ENCODE measurements around the gene MBD5. TPM values are rescaled to one million over a fixed set of nuclear protein-coding genes. Genes with fewer than 3 reads are reported as not detected.
A peak's percentile ranks its signal among the peaks of the same experiment; 100 is the strongest.

The MBD5 gene
- total and polyA plus RNA-seq, 4 experiments from 2014 or later, result 3.1 to 64.5 (median 33.9) TPM

DNA sequence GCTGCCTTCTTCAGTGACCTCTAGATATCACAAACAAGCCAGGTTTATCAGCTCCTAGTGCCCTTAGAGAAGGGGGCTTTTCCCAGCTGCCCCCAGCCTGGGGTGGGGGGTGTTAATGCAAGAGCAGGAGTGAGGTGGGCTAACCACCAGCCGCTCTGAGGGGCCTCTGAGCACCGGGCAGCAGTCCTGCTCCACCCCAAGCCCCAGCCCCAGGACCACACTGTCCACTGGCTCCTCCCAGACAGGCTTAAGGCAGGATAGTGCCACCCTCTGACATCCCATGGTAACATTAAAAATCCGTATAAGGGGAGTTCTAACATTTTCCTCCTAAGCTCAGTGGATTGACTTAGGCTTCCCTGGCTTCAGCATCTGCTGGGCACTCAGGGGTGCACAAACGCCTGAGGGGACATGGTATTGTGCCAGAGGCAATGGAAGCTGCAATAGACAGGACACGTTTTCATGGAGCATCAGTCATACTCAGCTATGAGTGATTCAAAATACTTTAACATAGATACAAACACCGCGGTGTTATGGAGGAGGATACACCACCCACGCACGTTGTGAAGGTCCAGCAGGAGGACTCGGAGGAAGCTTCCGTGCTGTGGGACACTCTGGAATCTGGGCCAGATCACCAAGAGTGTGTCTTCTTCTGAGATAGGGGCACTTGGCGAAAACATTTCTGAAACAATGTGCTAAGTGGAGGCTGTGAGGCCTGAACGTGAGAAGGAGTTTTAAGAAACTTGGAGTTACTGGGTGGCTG, 511.0 kb downstream of the MBD5 start:
- intact Hi-C loops (cut with micrococcal nuclease), result no loop called here
- Histone ChIP-seq H3K27me3 (ENCODE audit: insufficient read depth, low read length) (no peaks in the 10 kb centered on the region), H3K4me3 (ENCODE audit: low read length in 2 of 2) (no peak overlapping the region), H3K9me3 (ENCODE audit: control insufficient read depth in 1 of 2, low read length in 2 of 2) (no peaks in the 10 kb centered on the region), H3K36me3 (ENCODE audit: insufficient read depth, low read length) (no peaks in the 10 kb centered on the region), H3K27ac (ENCODE audit: low read depth, low read length) (no peak overlapping the region), H3K4me1 (ENCODE audit: insufficient read depth, low read length) (peaks cover 73% of the 10 kb centered on the region)
- ChIA-PET POLR2A (ENCODE audit: partially characterized antibody) (interaction anchor here (2.1 kb wide), 1 partner anchor 7 kb away, joined by 8 read pairs; no protein-coding TSS in a partner anchor), CTCF (ENCODE audit: partially characterized antibody) (interaction anchor here (0.9 to 2.3 kb wide), 2 partner anchors 10 to 23 kb away, joined by 4 to 8 read pairs; no protein-coding TSS in a partner anchor)
- no peaks in the 10 kb centered on the region for H3K36me3 Mint-ChIP-seq
- H3K4me1 Mint-ChIP-seq, result peaks cover 57 to 95% (median 78%) of the 10 kb centered on the region in 4 donors
- no peaks in the 10 kb centered on the region for H3K9me3 Mint-ChIP-seq
- DNase-seq, result no peak
- no peaks in the 10 kb centered on the region for H3K27me3 Mint-ChIP-seq
- peak overlapping the region in 4 of 7 donors; percentile 11 to 94 (median 74) for H3K27ac Mint-ChIP-seq
- no peak overlapping the region for H3K4me3 Mint-ChIP-seq

DNA sequence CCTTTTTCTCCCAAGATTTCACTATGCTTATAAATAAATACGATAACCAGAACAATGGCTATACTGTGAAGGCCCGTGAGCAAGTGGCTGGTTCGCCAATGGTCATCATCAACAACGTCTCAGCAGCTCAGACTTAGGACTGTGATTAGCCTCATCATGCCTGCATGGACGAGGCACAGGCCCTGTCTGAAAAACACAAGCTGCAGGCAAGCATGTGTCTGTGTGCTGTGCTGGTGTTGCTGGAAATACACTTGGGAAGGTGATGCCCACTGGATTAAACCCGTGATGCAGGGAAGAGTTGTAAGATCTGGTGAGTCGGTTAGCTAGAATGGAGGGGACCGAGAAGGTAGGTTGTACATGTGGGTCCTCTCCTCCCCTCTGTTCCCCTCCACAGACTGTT, 512.1 kb downstream of the MBD5 start:
- Mint-ChIP-seq H3K4me1 (peaks cover 47 to 85% (median 66%) of the 10 kb centered on the region in 4 donors), H3K4me3 (peak overlapping the region in 4 of 8 donors; percentile 15 to 57 (median 28)), H3K36me3 (no peaks in the 10 kb centered on the region), H3K9me3 (no peaks in the 10 kb centered on the region), H3K27me3 (no peaks in the 10 kb centered on the region), H3K27ac (peak overlapping the region in 5 of 7 donors; percentile 18 to 80 (median 74))
- Histone ChIP-seq H3K4me1 (ENCODE audit: insufficient read depth, low read length) (peaks cover 61% of the 10 kb centered on the region), H3K27ac (ENCODE audit: low read depth, low read length) (no peak overlapping the region), H3K4me3 (ENCODE audit: low read length in 2 of 2) (no peak overlapping the region), H3K27me3 (ENCODE audit: insufficient read depth, low read length) (no peaks in the 10 kb centered on the region), H3K9me3 (ENCODE audit: control insufficient read depth in 1 of 2, low read length in 2 of 2) (no peaks in the 10 kb centered on the region), H3K36me3 (ENCODE audit: insufficient read depth, low read length) (no peaks in the 10 kb centered on the region)
- DNase-seq, result no peak
- ChIA-PET POLR2A (ENCODE audit: partially characterized antibody) (interaction anchor here (0.8 to 2.1 kb wide), 4 partner anchors 8 to 113 kb away, joined by 3 to 8 read pairs (median 4); no protein-coding TSS in a partner anchor), CTCF (ENCODE audit: partially characterized antibody) (interaction anchor here (2.8 kb wide), 1 partner anchor 8 kb away, joined by 8 read pairs; no protein-coding TSS in a partner anchor)
- intact Hi-C loops (cut with micrococcal nuclease), result no loop called here

DNA sequence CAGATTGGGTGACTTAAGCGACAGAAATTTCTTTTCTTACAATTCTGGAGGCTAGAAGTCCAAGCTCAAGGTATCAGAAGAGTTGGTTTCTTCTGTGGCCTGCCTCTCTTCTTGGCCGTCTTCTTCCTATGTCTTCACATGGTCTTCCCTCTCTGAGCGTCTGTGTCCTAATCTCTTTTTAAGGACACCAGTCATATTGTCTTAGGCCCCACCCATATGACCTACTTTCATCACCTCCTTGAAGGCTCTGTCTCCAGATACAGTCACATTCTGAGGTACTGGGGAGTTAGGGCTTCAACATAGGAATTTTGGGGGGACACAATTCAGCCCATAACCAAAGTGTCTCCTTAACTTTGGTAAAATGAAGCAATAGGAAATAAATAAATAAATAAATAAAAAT, 512.8 kb downstream of the MBD5 start:
- Mint-ChIP-seq H3K27ac (peak overlapping the region in 6 of 7 donors; percentile 18 to 76 (median 52)), H3K9me3 (no peaks in the 10 kb centered on the region), H3K4me3 (peak overlapping the region in 5 of 8 donors; percentile 17 to 55 (median 51)), H3K27me3 (no peaks in the 10 kb centered on the region), H3K4me1 (peaks cover 45 to 83% (median 63%) of the 10 kb centered on the region in 4 donors), H3K36me3 (no peaks in the 10 kb centered on the region)
- no peak overlapping the region for H3K4me3 ChIP-seq (ENCODE audit: low read length in 2 of 2)
- intact Hi-C loops (cut with micrococcal nuclease), result no loop called here
- POLR2A ChIA-PET (ENCODE audit: partially characterized antibody), result interaction anchor here (1.1 to 2.1 kb wide), 3 partner anchors 9 to 19 kb away, joined by 3 to 8 read pairs (median 5); no protein-coding TSS in a partner anchor
- no peak overlapping the region for H3K27ac ChIP-seq (ENCODE audit: low read depth, low read length)
- no peaks in the 10 kb centered on the region for H3K9me3 ChIP-seq (ENCODE audit: control insufficient read depth in 1 of 2, low read length in 2 of 2)
- no peak for DNase-seq
- CTCF ChIA-PET (ENCODE audit: partially characterized antibody), result interaction anchor here (2.8 kb wide), 1 partner anchor 9 kb away, joined by 8 read pairs; no protein-coding TSS in a partner anchor
- H3K36me3 ChIP-seq (ENCODE audit: insufficient read depth, low read length), result no peaks in the 10 kb centered on the region
- H3K27me3 ChIP-seq (ENCODE audit: insufficient read depth, low read length), result no peaks in the 10 kb centered on the region
- peaks cover 55% of the 10 kb centered on the region for H3K4me1 ChIP-seq (ENCODE audit: insufficient read depth, low read length)

DNA sequence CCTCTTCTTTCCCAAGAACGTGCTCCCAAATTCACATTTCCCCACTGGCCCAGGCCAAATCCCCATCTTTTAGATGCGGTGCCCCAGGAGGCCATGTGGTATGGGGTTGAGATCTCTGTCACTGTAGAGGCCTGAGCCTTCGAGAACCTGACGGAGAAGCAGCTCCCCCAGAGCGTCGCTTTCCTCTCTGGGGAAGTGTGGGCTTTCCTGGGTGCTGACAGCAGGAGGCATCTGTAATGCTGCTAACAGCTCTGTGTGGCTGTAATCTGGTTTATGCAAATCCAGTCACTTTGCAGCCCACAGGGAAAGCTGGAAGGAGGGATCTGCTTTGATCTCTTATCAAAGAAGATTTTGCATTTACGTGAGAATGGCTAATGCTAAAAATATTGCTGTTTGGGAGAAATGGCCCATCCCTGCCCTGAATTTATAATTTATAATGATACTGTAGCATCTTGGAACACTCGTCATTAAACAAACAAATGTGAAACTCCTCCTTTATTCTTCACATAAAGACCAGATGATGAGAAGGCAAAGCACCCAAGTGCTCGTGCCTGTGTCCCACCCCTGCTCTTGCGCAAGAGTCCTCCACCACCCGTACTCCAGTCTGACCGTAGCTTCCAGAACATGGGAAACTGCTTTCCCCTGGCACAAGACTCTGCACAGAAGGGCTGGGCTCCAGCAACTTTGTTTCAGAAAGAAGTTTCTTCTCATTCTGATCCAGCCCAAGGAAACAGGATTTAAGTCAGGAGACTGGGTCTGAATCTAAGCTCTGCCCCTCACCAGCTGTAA, 513.7 kb downstream of the MBD5 start:
- Histone ChIP-seq H3K27ac (ENCODE audit: low read depth, low read length) (no peak overlapping the region), H3K4me1 (ENCODE audit: insufficient read depth, low read length) (peaks cover 46% of the 10 kb centered on the region), H3K4me3 (ENCODE audit: low read length in 2 of 2) (no peak overlapping the region), H3K27me3 (ENCODE audit: insufficient read depth, low read length) (no peaks in the 10 kb centered on the region), H3K36me3 (ENCODE audit: insufficient read depth, low read length) (no peaks in the 10 kb centered on the region), H3K9me3 (ENCODE audit: control insufficient read depth in 1 of 2, low read length in 2 of 2) (no peaks in the 10 kb centered on the region)
- no peak for DNase-seq
- CTCF ChIA-PET (ENCODE audit: partially characterized antibody), result interaction anchor here (2.3 to 2.9 kb wide), 3 partner anchors 10 to 25 kb away, joined by 8 to 10 read pairs (median 8); no protein-coding TSS in a partner anchor
- Mint-ChIP-seq H3K4me3 (peak overlapping the region in 3 of 8 donors; percentile 12 to 48 (median 29)), H3K27ac (peak overlapping the region in 3 of 7 donors; percentile 6 to 60 (median 33)), H3K4me1 (peaks cover 41 to 81% (median 59%) of the 10 kb centered on the region in 4 donors), H3K36me3 (no peaks in the 10 kb centered on the region), H3K9me3 (no peaks in the 10 kb centered on the region), H3K27me3 (no peaks in the 10 kb centered on the region)
- intact Hi-C loops (cut with micrococcal nuclease), result no loop called here
- POLR2A ChIA-PET (ENCODE audit: partially characterized antibody), result interaction anchor here (1.9 to 2.1 kb wide), 2 partner anchors 10 to 11 kb away, joined by 8 to 10 read pairs; no protein-coding TSS in a partner anchor

DNA sequence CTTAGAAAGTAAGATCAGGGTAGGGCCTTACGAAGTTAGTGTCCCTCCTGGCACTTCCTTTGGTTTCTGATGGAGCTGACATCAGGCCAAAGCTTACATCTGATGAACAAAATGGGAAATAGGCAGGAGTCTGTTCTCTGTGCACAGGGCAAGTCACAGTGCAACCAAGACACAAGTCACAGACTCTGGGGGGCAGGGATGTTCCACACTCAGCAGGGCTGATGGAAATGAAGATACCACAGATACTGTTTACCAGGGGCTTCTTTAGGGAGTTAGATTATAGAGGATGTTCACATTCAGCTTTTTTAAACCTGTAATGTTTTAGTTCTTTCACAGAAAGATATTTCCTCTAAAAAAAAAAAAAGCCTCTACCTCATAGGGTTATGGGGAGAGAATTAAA, 517.5 kb downstream of the MBD5 start:
- Histone ChIP-seq H3K4me3 (ENCODE audit: low read length in 2 of 2) (no peak overlapping the region), H3K27ac (ENCODE audit: low read depth, low read length) (no peak overlapping the region), H3K4me1 (ENCODE audit: insufficient read depth, low read length) (peaks cover 36% of the 10 kb centered on the region), H3K36me3 (ENCODE audit: insufficient read depth, low read length) (no peaks in the 10 kb centered on the region), H3K9me3 (ENCODE audit: control insufficient read depth in 1 of 2, low read length in 2 of 2) (no peaks in the 10 kb centered on the region), H3K27me3 (ENCODE audit: insufficient read depth, low read length) (no peaks in the 10 kb centered on the region)
- peak overlapping the region in 3 of 7 donors; percentile 59 to 81 (median 74) for H3K27ac Mint-ChIP-seq
- ChIA-PET CTCF (ENCODE audit: partially characterized antibody) (interaction anchor here (1.1 to 2.8 kb wide), 7 partner anchors 11 to 452 kb away, joined by 3 to 15 read pairs (median 6); no protein-coding TSS in a partner anchor), POLR2A (ENCODE audit: partially characterized antibody) (interaction anchor here (1.0 to 8.0 kb wide), 4 partner anchors 10 to 28 kb away, joined by 3 to 48 read pairs (median 23); no protein-coding TSS in a partner anchor)
- peaks cover 27 to 64% (median 46%) of the 10 kb centered on the region in 4 donors for H3K4me1 Mint-ChIP-seq
- no peaks in the 10 kb centered on the region for H3K27me3 Mint-ChIP-seq
- no peaks in the 10 kb centered on the region for H3K36me3 Mint-ChIP-seq
- DNase-seq, result no peak
- H3K4me3 Mint-ChIP-seq, result peak overlapping the region in 1 of 8 donors; percentile 23
- peaks cover 0 to 2% (median 0%) of the 10 kb centered on the region in 8 donors for H3K9me3 Mint-ChIP-seq
- intact Hi-C loops (cut with micrococcal nuclease), result no loop called here

DNA sequence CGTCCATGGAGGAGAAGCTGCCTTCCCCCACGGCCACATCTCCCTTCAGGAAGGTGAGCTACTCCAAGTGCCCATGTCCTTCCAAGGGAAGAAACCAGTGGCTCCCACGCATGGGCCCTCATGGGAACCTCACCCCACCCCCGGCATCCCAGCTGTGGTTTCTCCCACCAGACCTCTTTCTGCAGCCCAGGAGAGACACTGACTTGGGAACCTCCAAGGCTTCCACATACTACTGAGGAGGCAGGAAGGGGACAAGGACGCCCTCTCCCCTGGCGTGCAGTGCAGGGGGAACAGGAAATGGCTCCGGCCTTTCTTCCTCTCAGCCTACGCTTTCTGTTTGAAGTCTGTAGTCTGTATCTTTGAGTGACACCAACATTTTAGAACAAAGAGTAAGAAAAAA, 519.1 kb downstream of the MBD5 start:
- Histone ChIP-seq H3K9me3 (ENCODE audit: control insufficient read depth in 1 of 2, low read length in 2 of 2) (no peaks in the 10 kb centered on the region), H3K36me3 (ENCODE audit: insufficient read depth, low read length) (no peaks in the 10 kb centered on the region), H3K4me1 (ENCODE audit: insufficient read depth, low read length) (peaks cover 22% of the 10 kb centered on the region), H3K4me3 (ENCODE audit: low read length in 2 of 2) (peak overlapping the region in 1 of 2 donors; percentile 13), H3K27me3 (ENCODE audit: insufficient read depth, low read length) (no peaks in the 10 kb centered on the region), H3K27ac (ENCODE audit: low read depth, low read length) (no peak overlapping the region)
- intact Hi-C loops (cut with micrococcal nuclease), result no loop called here
- Mint-ChIP-seq H3K4me1 (peaks cover 19 to 55% (median 37%) of the 10 kb centered on the region in 4 donors), H3K36me3 (no peaks in the 10 kb centered on the region), H3K27me3 (no peaks in the 10 kb centered on the region), H3K27ac (peak overlapping the region; percentile 35 to 89 (median 78)), H3K9me3 (peaks cover 0 to 2% (median 0%) of the 10 kb centered on the region in 8 donors), H3K4me3 (peak overlapping the region; percentile 15 to 79 (median 55))
- peak in 2 of 5 donors; percentile 17 to 25 for DNase-seq
- CTCF ChIA-PET (ENCODE audit: partially characterized antibody), result interaction anchor here (0.7 to 2.8 kb wide), 6 partner anchors 9 to 31 kb away, joined by 3 to 15 read pairs (median 6); no protein-coding TSS in a partner anchor
- POLR2A ChIA-PET (ENCODE audit: partially characterized antibody), result interaction anchor here (1.1 to 8.0 kb wide), 4 partner anchors 8 to 15 kb away, joined by 3 to 48 read pairs (median 29); no protein-coding TSS in a partner anchor
